GM18870 (cell line): ENCODE data around the gene CEP44.
A peak's percentile ranks its signal among the peaks of the same experiment; 100 is the strongest.
"Not testable (repeated sequence)": the region's sequence is repeated elsewhere in the genome, so short reads cannot be mapped to it uniquely, and the experiment has no call there.

Source experiments
- ATAC-seq: cut with Tn5 transposase; IDR thresholded peaks from one replicate; pipeline ENCODE4 v1.9.1; 2021; ENCODE audit warnings: moderate library complexity; ENCODE audit not compliant: unreplicated experiment

Gene CEP44

GRCh38 chr4:174277433-174277832 lies 6.3 kb upstream of the CEP44 start:
- no peak for ATAC-seq

GRCh38 chr4:174278467-174278866 lies 5.2 kb upstream of the CEP44 start:
- ATAC-seq, result no peak

- no peak for ATAC-seq
Observed at GRCh38 chr4:174279433-174280155, 4.1 kb upstream of the CEP44 start.

GRCh38 chr4:174281182-174281737 lies 2.5 kb upstream of the CEP44 start:
- ATAC-seq, result no peak

GRCh38 chr4:174281901-174282300 lies 1.8 kb upstream of the CEP44 start:
- no peak for ATAC-seq

GRCh38 chr4:174282836-174283506 lies 740 bp upstream of the CEP44 start:
- ATAC-seq, result peak; percentile 99

- no peak for ATAC-seq
Observed at GRCh38 chr4:174284487-174284886, 776 bp downstream of the CEP44 start.

GRCh38 chr4:174286870-174287269 lies 3.2 kb downstream of the CEP44 start:
- ATAC-seq, result no peak

- ATAC-seq, result no peak
Observed at GRCh38 chr4:174292473-174292872, 8.8 kb downstream of the CEP44 start.

- not testable (repeated sequence) for ATAC-seq
Observed at GRCh38 chr4:174294641-174295040, 10.9 kb downstream of the CEP44 start.

GRCh38 chr4:174295142-174295541 lies 11.4 kb downstream of the CEP44 start:
- not testable (repeated sequence) for ATAC-seq

GRCh38 chr4:174303687-174304086 lies 20.0 kb downstream of the CEP44 start:
- ATAC-seq, result no peak

- no peak for ATAC-seq
Observed at GRCh38 chr4:174304664-174305063, 21.0 kb downstream of the CEP44 start.

- ATAC-seq, result no peak
Observed at GRCh38 chr4:174305961-174306360, 22.2 kb downstream of the CEP44 start.

GRCh38 chr4:174307694-174308093 lies 24.0 kb downstream of the CEP44 start:
- ATAC-seq, result peak; percentile 81

GRCh38 chr4:174312993-174313392 lies 29.3 kb downstream of the CEP44 start:
- ATAC-seq, result no peak

GRCh38 chr4:174314274-174314673 lies 30.6 kb downstream of the CEP44 start:
- ATAC-seq, result no peak

- ATAC-seq, result no peak
Observed at GRCh38 chr4:174314770-174315169, 31.1 kb downstream of the CEP44 start.

GRCh38 chr4:174316546-174316945 lies 32.8 kb downstream of the CEP44 start:
- ATAC-seq, result no peak

GRCh38 chr4:174316954-174317353 lies 33.2 kb downstream of the CEP44 start:
- ATAC-seq, result no peak

- no peak for ATAC-seq
Observed at GRCh38 chr4:174317531-174317930, 33.8 kb downstream of the CEP44 start.
